Neural cell (in vitro differentiated cells): Measurements from ENCODE around the gene KISS1R.

ENCODE experiments used
- CTCF ChIP-seq: fragments of 450-650 bp; IDR thresholded peaks from 2 replicates; pipeline ENCODE4 v1.5.1; 2014; ENCODE audit warnings: antibody characterized with exemption, mild to moderate bottlenecking, moderate library complexity; ENCODE audit not compliant: poor library complexity, severe bottlenecking
- EP300 ChIP-seq: fragments of 450-650 bp; conservative IDR thresholded peaks from 2 replicates; pipeline ENCODE4 v1.6.1; 2014; ENCODE audit warnings: antibody characterized with exemption, mild to moderate bottlenecking, moderate library complexity; ENCODE audit not compliant: poor library complexity, severe bottlenecking
- EZH2 ChIP-seq: fragments of 200-600, 300-800 bp; shearing (Covaris generic), sonication (generic); IDR thresholded peaks from 2 replicates; pipeline ENCODE4 v1.6.1; 2014; ENCODE audit warnings: antibody characterized with exemption, low read length, borderline replicate concordance, mild to moderate bottlenecking; ENCODE audit not compliant: insufficient read depth, poor library complexity, severe bottlenecking
- POLR2AphosphoS5 ChIP-seq: IDR thresholded peaks from 2 replicates; pipeline ENCODE4 v1.6.1; 2012
- RAD21 ChIP-seq: fragments of 450-650 bp; conservative IDR thresholded peaks from 2 replicates; pipeline ENCODE4 v1.6.1; 2014; ENCODE audit warnings: antibody characterized with exemption, mild to moderate bottlenecking, moderate library complexity
- TAF1 ChIP-seq: IDR thresholded peaks from 2 replicates; pipeline ENCODE4 v1.6.1; 2012; ENCODE audit warnings: low read depth
- TF ChIP-seq, protein P1 (sequence below): IDR thresholded peaks from 2 replicates; pipeline ENCODE4 v1.6.1; 2012; ENCODE audit warnings: borderline replicate concordance

DNA sequence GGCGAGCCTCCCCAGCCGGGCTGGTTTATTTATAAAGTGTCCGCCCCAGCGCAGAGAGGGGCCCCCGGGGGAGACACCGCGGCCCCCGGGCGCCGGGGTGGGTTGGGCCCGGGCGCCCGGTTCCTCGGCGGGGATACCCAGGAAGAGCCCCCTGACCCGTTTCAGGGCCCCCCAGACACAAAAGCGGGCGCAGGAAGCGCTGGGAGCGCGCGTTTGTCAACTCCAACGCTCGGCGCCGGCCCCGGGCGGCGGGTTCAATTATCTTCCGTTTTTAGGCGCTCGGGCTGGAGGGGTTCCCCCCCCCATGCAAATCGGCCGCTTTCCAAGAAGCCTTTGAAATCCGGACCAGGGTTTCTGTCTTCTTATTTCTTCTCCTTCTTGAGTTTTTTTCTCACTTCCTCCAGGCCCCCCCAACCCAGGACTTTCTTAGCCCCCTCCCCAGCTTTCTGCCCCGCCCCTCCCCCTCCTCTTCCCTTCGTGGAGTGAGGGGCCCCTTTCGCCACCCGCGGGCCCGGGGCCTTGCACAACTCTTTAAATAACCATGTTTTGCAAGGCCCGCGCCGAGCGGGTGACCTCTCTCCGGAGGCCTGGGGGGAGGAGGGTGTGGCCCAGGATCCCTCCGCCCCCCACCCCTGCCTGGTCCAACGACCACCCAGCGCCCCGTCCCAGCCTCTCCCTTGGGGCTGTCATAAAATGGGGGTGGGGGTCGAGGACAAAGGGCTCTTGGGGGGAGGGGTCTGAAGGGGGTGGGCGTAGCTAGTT is 9.6 kb downstream of the KISS1R start:
- no peak for TF ChIP-seq CTCF
- TF ChIP-seq EP300, result no peak
- TF ChIP-seq, protein P1, sequence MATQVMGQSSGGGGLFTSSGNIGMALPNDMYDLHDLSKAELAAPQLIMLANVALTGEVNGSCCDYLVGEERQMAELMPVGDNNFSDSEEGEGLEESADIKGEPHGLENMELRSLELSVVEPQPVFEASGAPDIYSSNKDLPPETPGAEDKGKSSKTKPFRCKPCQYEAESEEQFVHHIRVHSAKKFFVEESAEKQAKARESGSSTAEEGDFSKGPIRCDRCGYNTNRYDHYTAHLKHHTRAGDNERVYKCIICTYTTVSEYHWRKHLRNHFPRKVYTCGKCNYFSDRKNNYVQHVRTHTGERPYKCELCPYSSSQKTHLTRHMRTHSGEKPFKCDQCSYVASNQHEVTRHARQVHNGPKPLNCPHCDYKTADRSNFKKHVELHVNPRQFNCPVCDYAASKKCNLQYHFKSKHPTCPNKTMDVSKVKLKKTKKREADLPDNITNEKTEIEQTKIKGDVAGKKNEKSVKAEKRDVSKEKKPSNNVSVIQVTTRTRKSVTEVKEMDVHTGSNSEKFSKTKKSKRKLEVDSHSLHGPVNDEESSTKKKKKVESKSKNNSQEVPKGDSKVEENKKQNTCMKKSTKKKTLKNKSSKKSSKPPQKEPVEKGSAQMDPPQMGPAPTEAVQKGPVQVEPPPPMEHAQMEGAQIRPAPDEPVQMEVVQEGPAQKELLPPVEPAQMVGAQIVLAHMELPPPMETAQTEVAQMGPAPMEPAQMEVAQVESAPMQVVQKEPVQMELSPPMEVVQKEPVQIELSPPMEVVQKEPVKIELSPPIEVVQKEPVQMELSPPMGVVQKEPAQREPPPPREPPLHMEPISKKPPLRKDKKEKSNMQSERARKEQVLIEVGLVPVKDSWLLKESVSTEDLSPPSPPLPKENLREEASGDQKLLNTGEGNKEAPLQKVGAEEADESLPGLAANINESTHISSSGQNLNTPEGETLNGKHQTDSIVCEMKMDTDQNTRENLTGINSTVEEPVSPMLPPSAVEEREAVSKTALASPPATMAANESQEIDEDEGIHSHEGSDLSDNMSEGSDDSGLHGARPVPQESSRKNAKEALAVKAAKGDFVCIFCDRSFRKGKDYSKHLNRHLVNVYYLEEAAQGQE, result no peak
- no peak for TF ChIP-seq EZH2
- no peak for TF ChIP-seq RAD21
- no peak for TF ChIP-seq POLR2AphosphoS5
- TF ChIP-seq TAF1, result no peak
